Measurements from ENCODE around the gene SCO2.
"Not testable (repeated sequence)": the region's sequence is repeated elsewhere in the genome, so short reads cannot be mapped to it uniquely, and the experiment has no call there.

The SCO2 gene

DNA sequence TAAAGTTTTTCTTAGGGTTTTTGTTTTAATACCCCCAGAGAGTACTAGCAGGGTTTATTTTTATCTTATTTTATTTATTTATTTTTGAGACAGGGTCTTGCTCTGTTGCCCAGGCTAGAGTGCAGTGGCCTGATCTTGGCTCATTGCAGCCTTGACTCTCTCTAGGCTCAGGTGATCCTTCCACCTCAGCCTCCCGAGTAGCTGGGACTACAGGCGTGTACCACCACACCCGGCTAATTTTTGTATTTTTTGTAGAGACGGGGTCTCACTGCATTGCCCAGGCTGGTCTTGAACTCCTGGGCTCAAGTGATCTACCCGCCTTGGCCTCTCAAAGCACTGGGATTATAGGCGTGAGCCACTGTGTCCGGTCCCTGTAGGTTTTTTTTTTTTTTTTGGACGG lies 5.2 kb downstream of the SCO2 start:
- DNase-seq (ENCODE audit: low read depth) = not testable (repeated sequence)

GRCh38 chr22:50519151-50519550 lies 6.2 kb downstream of the SCO2 start:
- no peak for DNase-seq (ENCODE audit: low read depth)

DNA sequence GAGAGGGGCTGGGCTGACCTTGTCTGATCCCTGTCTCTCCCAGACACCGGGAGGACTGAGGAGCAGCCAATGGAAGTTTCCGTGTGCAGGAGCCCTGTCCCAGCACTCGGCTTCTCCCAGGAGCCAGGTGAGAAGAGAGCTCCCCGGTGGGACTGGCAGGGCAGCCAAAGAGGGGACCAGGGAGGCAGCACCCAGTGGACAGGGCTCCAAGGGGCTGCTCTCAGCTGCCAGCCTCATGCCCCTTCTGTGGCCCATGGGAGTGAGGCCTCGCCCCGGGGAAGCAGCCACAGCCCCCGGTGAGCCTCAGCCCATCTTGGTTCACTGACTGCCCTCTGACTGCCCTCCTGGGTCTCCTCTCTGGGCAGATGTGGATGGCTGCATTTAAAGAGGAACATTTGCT lies 6.8 kb downstream of the SCO2 start:
- no peak for DNase-seq (ENCODE audit: low read depth)

- no peak for DNase-seq (ENCODE audit: low read depth)
Measured at GRCh38 chr22:50517495-50518260, 7.7 kb downstream of the SCO2 start.

- DNase-seq (ENCODE audit: low read depth) = no peak
Measured at GRCh38 chr22:50516891-50517290, 8.5 kb downstream of the SCO2 start.

GRCh38 chr22:50516068-50516467 lies 9.3 kb downstream of the SCO2 start:
- DNase-seq (ENCODE audit: low read depth) = no peak

DNA sequence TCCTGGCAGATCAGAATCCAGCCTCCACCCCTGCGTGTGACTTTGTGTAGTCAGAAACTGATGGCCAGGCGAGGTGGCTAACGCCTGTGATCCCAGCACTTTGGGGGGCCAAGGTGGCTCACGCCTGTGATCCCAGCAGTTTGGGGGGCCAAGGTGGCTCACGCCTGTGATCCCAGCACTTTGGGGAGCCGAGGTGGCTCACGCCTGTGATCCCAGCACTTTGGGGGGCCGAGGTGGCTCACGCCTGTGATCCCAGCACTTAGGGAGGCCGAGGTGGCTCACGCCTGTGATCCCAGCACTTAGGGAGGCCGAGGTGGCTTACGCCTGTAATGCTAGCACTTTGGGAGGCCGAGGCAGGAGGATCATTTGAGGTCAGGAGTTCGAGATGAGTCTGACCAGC lies 12.2 kb downstream of the SCO2 start:
- DNase-seq (ENCODE audit: low read depth) = no peak

DNA sequence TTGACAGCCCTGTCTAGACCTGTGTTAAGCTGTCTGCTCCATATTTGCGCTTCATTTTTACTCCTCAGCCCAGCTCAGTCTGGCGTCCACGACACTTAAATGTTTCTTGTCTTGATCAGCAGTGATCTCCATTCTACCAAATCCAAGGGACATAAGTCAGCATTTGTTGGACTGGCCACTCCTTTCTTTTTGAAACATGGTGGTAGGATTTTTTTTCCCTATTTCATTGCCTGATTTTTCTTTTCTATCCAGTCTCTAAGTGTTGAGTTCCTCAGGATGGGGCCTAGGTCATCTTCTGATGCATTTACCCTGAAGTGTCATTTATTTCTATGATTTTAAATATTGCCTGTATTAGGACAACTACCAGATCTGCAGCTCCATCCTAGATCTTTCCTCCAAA lies 16.5 kb downstream of the SCO2 start:
- no peak for DNase-seq (ENCODE audit: low read depth)

DNA sequence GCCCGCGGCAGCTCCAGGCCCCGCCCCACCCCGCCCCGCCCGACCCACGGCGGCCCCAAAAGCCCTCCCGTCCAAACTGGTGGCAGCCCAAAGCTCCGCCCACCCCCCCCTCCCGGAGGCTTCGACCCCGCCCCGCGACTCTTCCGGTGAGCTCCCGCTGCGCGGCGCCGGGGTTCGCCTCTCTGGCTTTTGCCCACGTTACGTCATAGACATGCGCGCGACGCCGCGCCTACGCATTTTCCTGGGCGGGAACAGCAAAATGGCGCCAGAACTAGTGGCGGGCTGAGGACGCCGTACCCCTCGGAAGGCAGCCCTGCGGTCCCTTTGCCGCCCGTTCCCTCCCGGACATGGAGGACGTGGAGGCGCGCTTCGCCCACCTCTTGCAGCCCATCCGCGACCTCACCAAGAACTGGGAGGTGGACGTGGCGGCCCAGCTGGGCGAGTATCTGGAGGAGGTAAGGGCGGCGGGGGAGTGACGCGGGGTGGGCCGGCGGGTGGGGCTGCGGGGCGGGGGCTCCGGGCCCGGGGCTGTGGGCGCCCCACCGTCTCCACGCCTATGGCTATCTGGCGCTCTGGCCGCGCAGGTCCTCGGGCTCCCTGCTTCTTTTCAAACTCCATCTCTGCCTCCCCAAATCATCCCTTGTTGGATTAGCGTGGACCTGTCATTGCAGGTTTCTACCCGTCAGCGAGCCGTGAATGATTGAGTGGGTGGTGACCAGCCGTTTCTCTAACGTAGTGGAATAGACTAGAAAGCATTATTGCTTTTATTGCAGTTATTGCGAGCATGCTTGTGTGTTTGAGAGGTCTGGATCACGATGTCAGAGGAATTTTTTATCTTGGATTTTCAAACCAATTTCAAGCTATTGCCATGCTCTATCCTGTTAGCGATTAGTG lies 17.2 kb downstream of the SCO2 start, which contains the start of gene NCAPH2:
NCAPH2 (plus strand) TSS at position 234 of the 894 bp plus-strand sequence; CDS start at position 348, 114 bp downstream.
- DNase-seq (ENCODE audit: low read depth) = peak; percentile 93

DNA sequence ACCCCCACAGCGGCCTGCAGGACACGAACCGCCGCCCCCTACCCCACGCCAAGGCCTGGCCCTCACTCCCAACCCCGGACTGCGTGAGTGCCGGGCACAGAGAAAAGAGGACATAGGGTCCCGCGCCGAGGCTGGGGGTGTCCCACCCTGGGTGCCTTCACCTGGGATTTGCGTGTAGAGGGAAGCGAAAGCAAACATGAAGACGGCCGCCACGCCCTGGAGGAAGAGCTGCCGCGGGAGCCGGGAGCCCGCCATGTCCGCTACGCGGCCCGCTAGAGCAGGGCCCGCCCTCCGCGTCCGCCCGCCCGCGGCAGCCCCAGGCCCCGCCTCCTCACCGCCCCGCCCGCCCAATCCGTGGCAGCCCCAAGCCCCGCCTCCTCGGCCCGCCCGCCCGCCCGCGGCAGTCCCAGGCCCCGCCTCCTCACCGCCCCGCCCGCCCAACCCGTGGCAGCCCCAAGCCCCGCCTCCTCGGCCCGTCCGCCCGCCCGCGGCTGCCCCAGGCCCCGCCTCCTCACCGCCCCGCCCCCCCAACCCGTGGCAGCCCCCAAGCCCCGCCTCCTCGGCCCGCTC lies 17.9 kb downstream of the SCO2 start, which contains the start of gene LMF2:
LMF2 (minus strand) TSS at position 282 of the 570 bp plus-strand sequence; CDS start at position 255, 27 bp downstream.
- DNase-seq (ENCODE audit: low read depth) = peak; percentile 85

DNA sequence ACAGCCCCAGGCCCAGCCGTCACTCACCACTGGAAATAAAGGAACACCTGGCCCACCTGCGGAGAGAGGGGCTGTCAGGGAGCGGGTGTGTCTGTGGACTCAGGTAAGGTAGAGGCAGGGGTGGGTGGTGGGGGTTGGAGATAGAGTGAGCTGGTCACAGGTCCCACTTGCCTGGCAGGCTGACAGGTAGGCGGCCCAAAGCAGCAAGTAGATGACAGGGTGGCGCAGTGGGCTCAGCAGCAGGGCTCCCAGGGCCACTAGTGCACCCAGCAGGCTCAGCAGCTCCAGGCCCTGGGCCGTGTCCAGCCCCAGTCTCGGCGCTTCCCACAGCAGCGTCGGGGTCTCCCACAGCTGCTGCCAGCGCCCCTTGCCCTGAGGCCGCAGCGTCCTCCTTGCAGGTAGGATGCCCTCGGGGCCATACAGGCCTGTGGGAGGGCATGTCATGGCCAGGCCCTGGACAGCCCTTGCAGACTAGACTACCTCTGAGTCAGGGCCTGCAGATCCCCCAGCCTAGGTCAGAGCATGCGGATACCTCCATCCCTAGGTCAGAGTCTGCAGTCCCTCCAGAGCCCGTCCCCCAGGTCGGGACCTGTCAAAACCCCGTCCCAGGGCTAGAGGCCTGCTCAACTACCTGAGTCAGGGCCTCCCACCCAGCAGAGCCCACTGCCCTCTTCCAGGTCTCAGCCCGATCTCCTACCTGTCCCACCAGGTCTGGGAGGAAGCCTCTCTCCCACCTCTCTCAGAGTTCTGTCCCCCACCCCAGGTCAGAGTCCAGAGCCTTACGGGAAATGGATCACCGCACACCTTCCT lies 18.6 kb downstream of the SCO2 start:
- DNase-seq (ENCODE audit: low read depth) = no peak

DNA sequence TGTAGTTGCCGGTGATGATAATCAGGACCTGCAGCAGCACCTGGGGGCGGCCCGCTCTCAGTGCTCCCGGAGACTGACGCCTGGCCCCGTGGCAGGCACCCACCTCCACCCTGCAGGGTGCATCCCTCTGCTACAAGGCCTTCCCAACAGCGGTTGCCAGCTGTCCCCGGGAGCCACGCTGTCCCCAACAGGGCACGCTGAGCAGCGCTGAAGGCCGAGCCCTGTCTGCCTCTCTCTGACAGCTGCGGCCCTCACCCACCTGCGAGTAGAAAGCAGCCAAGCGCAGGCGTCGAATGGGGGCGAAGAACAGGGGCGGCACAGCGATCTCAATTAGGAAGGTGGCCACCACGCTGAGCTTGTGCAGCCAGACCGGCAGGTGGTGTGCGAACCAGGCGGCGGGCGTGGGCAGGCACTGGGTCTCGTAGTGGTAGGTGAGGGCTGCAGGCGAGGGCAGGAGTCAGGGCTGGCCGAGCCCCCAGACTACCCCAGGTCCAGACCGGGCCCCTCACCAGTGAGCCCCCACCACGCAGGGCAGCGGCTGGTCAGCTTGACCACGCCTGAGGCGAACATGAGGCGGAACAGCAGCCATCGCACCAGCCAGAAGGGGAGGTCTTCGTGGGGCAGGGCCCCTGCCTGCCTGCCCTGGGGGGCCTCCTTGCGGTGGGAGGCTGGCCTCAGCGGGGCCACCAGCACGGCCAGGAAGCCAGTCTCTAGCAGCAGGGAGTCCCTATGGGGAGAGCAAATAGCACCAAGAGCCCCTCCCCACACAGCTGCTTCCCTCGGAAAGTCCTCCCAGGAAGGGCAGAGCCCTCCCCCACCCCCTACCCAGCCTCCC lies 19.4 kb downstream of the SCO2 start:
- no peak for DNase-seq (ENCODE audit: low read depth)

DNA sequence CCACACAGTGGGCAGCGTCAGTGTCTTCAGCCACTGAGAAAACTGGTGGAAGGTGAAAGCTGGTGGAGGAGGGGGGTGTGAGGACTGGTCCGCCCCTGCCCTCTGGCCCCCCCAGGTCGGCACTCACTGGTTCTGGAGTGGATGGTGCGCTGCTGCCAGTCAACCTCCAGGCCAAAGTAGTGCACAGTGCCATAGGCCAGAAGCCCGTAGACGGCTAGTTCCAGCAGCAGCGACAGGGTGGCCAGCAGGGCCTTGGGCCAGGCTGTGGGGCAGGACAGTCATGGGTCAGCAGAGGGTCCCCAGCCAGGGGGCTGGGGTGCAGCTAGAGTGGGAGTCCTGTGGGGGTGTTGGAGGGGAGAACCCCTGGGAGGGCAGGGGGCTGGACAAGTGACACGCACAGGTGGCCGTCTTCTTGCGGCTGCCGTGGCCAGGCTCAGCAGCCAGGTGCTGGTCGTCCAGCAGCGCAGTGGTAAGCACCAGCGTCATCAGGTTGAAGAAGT lies 20.1 kb downstream of the SCO2 start:
- no peak for DNase-seq (ENCODE audit: low read depth)

- DNase-seq (ENCODE audit: low read depth) = no peak
Measured at GRCh38 chr22:50504369-50505211, 20.8 kb downstream of the SCO2 start.

- no peak for DNase-seq (ENCODE audit: low read depth)
Measured at GRCh38 chr22:50503475-50504145, 21.8 kb downstream of the SCO2 start.

DNA sequence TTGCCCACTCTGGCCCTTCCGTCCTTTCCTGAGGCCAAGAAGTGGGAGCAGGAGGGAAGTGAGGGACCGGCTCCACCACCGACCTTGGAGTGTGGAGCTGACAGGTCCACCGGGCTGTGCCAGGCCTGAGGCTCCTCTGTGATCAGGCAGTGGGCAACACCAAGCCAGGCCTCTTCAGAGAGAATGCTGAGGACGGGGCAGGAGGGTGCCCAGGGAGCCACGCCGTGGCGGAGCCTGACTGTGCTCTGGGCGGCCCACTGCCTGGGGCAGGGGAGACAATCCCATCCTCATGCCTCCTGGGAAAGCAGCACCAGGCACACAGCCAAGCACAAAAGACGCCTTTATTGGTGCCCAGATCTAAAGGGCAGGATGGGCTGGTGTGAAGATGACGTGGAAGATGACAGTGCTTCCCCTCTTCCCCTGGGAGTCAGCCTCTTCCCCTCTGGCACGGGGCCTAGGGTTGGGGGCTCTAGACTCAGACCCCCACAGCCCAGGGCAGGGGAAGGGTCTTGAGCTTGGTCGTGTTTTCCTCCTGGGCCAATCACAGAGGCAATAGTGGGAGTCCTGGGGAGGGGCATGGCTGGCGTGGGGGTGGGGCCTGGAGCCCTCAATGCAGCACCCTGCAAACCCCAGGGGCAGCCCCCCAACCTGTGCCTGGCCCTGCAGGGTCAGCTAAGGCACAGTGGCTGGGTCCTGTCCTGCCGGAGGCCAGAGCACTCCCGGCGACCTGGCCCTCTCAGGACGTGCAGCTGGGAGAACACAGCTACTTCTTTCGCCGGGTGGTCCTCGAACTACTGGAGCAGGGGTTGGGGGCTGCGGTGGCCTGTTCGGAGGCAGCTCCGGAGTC lies 22.5 kb downstream of the SCO2 start:
- DNase-seq (ENCODE audit: low read depth) = no peak

GRCh38 chr22:50502096-50502495 lies 23.3 kb downstream of the SCO2 start:
- no peak for DNase-seq (ENCODE audit: low read depth)

DNA sequence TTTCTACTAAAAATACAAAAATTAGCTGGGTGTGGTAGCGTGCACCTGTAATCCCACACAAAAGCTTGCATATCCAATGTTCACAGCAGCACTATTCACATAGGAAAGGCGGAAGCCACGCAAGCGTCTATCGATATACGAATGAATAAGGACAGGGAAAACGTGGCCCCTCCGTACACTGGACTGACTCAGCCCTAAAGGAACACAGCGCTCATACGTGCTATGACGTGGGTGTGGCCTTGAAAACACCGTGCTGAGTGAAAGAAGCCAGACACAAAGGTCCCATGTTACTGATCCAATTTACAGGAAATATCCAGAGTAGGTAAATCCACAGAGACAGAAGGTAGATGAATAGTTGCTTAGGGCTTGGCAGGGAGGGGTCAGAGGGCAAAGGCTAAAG lies 24.9 kb downstream of the SCO2 start:
- DNase-seq (ENCODE audit: low read depth) = no peak

All from T-helper 22 cell (primary cell).